ENCODE measurements around the gene INPP5F.

The INPP5F gene

GRCh38 chr10:119805702-119806230, 79.9 kb downstream of the INPP5F start:
- TF ChIP-seq CTCF (conservative IDR thresholded peaks at IDR 0.05; ENCODE audit: low read length): no peak
- no peak for DNase-seq (ENCODE audit: low read depth)
- H3K4me3 ChIP-seq (ENCODE audit: low read length): no peak overlapping the region

DNA sequence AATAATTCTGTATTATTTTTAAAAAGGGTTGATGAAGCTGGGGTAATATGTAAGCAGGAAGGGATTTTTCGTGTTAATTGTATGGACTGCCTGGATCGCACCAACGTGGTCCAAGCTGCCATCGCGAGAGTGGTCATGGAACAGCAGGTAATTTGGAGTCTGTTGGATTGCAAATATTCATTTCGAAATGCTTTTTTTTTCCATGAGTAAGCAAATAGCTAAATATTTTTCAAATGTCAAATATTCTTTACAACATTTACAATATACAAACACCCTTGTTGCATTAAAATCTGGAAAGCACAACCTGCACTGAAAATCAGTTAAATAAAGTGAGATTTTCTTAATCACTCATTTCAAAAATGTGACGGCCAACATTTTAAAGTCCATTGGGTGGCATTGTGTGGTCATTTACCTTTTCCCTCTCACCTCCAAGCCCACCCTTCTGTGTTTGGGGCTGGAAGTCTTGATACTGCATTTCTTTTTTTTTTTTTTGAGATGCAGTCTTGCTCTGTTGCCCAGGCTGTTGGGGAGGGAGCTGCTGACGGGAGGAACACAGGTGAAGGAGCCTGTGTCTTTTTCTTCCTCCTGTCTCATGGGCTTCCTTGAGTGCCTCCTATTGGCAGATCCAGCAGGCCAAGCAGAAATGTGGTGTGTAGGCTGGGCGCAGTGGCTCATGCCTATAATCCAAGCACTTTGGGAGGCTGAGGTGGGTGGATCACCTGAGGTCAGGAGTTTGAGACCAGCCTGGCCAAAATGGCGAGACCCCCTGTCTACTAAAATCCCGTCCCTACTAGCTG, 80.7 kb downstream of the INPP5F start:
- no peak for DNase-seq (ENCODE audit: low read depth)
- no peak overlapping the region for H3K4me3 ChIP-seq (ENCODE audit: low read length)
- TF ChIP-seq CTCF (conservative IDR thresholded peaks at IDR 0.05; ENCODE audit: low read length): no peak

- H3K4me3 ChIP-seq (ENCODE audit: low read length): no peak overlapping the region
- peak; percentile 91 for DNase-seq (ENCODE audit: low read depth)
- TF ChIP-seq CTCF (conservative IDR thresholded peaks at IDR 0.05; ENCODE audit: low read length): no peak
Measured at GRCh38 chr10:119807960-119808697, 82.3 kb downstream of the INPP5F start.

- TF ChIP-seq CTCF (conservative IDR thresholded peaks at IDR 0.05; ENCODE audit: low read length): no peak
- DNase-seq (ENCODE audit: low read depth): no peak
- H3K4me3 ChIP-seq (ENCODE audit: low read length): no peak overlapping the region
Measured at GRCh38 chr10:119811122-119811521, 85.3 kb downstream of the INPP5F start.

- no peak overlapping the region for H3K4me3 ChIP-seq (ENCODE audit: low read length)
- no peak for TF ChIP-seq CTCF (conservative IDR thresholded peaks at IDR 0.05; ENCODE audit: low read length)
- DNase-seq (ENCODE audit: low read depth): no peak
Measured at GRCh38 chr10:119812684-119813083, 86.8 kb downstream of the INPP5F start.

GRCh38 chr10:119815671-119816070, 89.8 kb downstream of the INPP5F start:
- no peak for TF ChIP-seq CTCF (conservative IDR thresholded peaks at IDR 0.05; ENCODE audit: low read length)
- H3K4me3 ChIP-seq (ENCODE audit: low read length): no peak overlapping the region
- DNase-seq (ENCODE audit: low read depth): no peak

Data from AG10803 (cell line).